ENCODE data around the gene SYNE2. TPM values are rescaled to one million over a fixed set of nuclear protein-coding genes. Genes with fewer than 3 reads are reported as not detected.
"Not testable (repeated sequence)": the region's sequence is repeated elsewhere in the genome, so short reads cannot be mapped to it uniquely, and the experiment has no call there.

The SYNE2 gene
- total RNA-seq, 1 donor from 2014 or later, result 148 TPM

DNA sequence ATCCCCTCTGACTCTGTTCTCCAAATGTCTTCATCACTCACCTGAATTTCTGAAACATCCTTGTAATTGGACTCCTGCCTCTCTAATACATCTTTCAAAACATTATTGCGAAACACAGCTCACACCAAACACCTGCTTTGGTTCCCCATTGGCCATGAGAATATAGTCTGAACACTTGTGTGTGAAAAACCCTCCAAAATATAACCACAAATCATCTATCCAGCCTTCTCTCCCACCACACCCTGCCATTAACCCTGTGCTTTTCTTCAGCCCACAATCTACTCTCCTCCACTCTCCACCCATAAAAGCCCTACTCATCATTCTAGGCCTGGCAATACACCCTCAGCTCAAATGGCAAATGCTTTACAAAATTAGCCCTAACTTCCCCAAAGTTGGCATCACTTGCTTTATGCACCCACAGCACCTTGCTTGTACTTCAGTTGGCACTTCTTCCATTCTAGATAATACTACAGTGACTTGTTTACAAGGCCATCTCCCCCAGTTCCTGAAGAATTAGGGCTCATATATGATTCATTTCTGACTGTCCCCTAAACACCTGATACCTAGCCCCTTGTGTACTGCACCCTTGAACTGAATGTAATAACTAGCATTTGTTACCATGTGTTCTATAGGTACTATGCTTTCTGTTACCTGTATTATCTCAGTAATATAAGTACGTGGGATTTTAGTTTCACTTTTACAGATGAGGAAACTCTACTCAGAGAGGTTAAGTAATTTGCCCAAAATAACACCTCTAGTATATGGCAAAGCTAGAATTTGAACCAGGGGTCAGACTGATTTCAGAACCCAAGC lies 17.3 kb downstream of the SYNE2 start:
- DNase-seq, result not testable (repeated sequence)

DNA sequence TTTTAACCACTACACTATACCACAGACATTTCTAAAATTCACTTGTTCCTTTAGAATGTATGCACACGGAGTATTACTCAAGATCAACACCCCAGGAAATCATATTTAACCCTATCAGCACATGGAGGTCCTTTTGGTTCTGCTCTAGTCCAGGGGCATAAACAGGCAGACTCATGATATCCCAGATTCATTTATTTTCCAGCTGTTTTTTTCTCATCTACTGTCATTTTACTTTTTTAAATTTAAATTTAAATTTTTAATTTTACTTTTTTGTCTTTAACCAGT lies 17.9 kb downstream of the SYNE2 start:
- not testable (repeated sequence) for DNase-seq

DNA sequence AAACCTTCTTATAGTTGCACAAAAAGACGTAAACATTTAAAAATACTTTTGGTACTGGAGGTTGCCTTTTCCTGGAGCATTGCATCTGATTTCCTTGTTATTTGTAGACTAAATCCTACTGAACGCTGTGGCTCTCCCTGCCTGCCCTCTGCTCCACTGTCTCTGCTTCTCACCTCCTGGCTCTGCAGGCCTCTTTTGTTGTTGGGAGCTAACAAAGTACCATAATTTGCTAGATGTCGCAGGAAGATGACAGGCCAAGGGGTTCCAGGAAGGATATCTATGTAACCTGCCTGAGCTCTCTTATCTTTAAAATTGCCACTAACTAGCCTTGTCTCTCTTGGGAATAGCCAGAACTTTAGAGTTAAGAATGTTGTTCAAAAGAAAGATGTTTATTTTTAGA lies 21.4 kb downstream of the SYNE2 start:
- no peak for DNase-seq

DNA sequence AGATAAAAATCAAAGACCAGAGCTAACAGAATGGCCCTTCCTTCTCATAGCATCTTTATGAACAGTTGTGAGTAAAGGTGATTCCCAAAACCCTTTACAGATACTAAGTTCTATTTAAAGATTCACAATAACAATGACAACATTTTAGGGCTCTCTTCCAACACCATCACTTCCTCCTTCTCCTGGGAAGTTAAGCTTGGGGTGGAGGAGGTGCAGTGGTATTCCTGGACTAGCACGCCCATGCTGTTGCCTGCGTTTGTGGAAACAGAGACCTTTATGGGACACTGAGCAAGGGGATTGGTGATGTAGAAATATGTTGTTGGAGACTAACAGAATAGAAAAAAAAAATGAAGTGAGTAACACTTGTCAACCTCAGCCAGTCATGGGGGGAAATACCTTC lies 22.5 kb downstream of the SYNE2 start:
- DNase-seq, result no peak

DNA sequence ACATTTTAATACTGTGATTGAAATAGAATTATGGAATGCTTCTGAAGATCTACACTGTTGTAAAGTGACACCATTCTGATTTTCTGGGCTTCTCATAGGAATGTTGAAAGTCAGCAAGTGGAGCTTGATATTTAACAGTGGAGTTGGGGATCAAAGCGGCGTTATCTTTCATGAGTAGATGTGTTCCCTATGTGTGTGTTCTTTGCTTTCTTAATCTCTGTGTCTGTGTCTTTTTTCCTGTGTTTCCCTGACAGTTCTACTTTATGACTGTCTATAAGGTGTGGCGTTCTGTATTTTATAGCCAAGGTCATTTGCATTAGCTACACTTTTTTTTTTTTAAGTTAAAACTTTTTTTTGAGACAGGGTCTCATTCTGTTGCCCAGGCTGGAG lies 24.7 kb downstream of the SYNE2 start:
- DNase-seq, result no peak

DNA sequence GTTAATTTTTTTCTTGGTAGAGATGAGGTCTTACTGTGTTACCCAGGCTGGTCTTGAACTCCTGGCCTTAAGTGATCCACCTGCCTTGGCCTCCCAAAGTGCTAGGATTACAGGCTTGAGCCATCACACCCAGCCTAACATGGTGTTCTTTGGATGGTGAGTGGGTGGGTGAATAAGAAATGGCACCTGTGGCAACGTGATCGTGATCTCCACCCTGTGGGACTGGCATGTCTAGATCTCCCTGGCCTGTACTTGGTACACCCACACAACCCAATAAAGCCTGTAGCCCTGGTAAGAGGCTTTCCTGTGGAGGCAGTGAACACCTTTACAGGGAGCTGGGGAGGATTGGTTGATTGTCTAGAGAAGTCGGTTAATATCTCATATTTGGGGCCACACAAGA lies 25.2 kb downstream of the SYNE2 start:
- no peak for DNase-seq

DNA sequence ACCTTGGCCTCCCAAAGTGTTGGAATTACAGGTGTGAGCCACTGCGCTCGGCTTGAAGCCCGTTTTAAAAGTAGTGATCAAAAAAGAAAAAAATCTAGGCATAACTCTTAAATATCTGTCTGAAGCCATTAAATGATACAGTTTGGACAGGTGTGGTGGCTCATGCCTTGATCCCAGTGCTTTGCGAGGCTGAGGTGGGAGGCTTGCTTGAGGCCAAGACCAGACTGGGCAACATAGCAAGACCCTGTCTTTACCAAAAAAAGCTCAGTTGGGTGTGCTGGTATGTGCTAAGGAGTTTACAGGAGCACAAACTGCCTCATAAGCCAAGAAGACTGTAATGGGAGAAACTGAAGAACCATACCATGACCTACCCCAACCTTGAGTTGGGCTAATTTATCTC lies 26.0 kb downstream of the SYNE2 start:
- DNase-seq, result no peak

DNA sequence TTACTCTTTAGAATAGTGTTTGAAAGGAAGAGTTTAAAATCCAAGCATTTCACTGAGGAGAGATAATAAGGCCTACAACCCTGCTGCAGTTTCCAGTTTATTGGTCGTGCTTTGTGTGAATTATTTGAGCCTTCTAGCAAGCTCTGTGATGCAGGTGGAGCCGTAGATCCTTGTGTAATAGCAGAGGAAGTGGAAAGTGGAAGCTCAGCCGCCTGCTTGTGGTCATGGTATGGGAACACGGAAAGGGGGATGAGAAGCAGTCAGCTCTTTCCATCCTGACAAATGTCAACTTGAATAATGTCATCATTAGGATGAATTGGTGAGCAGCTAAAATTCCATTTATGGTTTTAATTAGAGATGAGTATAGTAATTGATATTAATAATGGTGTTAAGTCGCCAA lies 29.1 kb downstream of the SYNE2 start:
- DNase-seq, result no peak

DNA sequence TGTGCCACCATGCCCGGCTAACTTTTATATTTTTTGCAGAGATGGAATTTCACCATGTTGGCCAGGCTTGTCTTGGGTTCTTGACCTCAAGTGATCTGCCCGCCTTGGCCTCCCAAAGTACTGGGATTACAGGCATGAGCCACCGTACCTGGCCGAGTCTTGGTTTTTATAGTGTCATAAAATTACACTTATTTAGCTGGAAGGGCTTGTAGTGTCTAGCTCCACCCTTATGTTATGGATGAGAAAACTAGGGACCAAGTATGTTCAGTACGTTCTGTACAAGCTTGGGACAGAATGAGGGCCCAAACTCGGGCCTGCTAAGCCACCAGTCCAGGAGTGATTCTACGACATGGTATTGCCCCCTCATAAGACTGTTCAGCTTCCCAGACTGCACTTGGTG lies 35.1 kb downstream of the SYNE2 start:
- no peak for DNase-seq

DNA sequence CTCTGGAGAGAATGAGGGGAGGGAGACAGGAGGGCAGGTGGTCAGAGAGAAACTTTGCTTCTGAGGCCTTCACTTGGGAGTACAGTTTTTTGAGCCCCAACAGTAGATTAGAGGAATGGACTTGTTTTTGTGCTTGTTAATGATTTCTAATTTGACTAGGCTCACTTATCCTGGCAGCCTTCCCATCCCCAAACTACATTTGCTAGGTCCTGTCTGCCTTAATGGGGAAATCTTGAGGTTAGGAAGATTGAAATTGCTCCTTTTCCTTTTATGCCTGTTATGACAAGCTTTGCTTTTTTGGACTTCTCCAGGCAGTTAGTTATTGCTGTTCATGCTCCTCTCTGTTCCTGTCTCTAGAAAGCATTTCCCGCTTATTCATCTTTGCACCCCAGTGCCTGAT lies 37.7 kb downstream of the SYNE2 start:
- DNase-seq, result no peak

DNA sequence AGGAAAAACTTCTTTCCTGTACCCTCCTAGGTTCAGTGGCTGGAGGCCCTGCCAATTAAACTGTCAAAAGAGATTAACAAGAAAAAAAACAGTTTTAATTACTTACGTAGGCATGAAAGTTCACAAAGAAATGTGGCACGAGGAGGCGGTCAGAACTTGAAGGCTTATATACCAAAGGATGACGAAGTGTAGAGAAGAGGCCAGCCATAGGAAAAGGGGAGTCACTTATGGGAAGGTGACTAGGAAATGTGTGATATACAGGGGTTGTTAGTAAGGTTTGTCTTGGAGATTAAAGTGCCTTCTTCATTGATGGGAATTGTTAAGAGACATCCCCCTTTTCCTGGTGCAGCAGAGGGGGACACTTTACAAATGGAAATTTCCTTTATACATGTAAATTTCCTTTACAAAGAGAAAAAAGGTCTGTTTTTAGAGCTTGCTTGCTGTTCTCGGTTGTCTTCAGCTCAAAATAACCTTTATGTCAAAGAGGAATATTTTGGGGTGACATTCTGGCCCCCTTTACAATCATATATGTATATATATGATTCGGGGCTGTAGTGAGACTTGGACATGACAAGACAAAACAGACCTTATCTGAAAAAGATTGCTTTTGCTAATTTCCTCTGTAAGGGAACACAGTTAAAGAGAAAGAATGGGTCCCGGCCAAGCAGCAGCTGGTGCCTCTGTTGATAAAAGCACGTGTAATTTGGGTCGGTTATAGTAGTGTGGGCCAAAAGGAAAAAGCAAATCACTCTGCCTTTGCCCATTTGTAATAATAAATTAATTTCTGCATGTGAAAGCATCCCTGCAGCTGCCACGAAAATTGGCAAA lies 38.6 kb downstream of the SYNE2 start:
- peak; percentile 69 for DNase-seq

DNA sequence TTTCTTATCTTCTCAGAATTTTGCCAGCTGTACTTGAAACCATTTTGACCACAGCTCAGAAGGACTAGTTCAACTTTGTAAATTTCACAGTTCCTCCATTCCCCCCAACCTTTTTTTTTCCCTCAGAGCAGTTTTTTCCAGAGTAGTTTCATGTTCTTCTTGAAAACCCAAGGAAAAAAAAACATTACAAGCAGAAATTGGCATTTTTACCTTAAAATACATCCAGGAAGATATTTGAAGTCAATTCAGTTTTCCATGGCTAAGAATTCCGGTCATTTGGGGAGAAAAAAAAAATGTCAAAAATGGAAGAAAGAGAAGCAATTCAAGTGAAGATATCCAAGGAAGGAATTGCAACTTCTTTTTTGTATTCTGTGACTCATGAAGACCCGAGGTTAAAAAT lies 39.5 kb downstream of the SYNE2 start:
- peak; percentile 29 for DNase-seq

DNA sequence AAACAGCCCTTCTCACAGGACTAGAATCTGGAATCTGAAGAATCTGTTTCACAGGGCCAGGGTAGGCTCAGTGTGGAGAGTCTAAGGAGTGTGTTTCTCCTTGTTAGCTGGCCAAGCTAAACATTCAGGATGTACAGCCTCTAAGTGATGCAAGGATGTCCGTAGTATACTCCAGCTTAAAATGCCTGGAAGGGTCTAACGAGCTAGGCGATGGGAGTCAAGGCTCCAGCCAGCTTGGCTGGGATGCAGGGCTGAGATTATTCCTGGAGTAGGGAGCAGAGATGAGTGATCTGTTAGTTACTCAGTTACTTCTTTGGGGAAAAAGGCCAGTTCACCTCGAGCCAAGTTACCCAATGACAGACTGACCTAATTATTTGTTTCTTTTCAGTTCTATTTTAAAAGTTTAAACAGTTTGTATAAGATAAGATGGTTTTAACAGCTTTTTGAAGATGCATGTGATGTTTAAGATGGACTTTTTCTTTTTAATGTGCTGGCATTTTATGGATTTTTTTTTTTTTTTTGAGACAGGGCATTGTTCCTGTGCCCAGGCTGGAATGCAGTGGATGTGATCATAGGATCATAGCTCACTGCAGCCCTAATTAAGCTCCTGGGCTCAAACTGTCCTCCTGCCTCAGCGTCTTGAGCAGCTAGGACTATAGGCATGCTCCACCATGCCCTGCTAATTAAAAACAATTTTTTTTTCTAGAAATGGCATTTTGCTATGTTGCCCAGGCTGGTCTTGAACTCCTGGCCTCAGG lies 41.1 kb downstream of the SYNE2 start:
- peak; percentile 80 for DNase-seq

DNA sequence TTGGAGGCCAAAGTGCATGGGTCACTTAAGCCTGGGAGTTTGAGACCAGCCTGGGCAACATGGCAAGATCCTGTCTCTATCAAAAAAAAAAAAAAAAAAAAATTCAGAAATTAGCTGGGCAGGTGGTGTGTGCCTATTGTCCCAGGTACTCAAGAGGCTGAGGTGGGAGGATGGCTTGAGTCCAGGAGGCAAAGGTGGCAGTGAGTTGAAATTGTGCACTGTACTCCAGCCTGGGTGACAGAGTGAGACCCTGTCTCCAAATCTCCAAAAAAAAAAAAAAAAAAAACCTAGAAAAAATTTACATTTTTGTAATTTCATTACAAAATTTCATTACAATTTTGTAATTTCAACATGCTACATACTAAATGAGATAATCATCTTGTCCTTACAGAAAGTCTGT lies 42.7 kb downstream of the SYNE2 start:
- DNase-seq, result no peak

DNA sequence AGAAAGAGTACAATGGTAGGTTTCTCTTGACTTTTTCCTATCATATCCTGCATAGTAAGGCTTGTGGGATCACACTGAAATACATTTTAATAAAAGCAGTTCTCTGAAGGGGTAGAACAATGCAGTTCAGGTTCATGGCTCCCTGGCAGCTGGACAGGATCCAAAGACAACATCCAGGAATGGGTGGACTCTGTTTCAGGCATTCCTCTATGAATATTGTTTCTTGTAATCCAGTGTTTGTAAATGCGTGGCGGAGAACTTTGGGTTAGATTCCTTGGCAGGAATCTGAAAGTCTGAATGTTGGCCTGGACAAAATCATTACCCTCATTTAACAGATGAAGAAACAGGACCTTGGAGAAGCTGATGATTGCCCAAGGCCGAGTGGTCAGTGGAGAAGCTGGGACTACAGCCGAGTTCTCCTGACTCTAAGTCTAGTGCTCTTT lies 43.5 kb downstream of the SYNE2 start:
- peak; percentile 75 for DNase-seq

DNA sequence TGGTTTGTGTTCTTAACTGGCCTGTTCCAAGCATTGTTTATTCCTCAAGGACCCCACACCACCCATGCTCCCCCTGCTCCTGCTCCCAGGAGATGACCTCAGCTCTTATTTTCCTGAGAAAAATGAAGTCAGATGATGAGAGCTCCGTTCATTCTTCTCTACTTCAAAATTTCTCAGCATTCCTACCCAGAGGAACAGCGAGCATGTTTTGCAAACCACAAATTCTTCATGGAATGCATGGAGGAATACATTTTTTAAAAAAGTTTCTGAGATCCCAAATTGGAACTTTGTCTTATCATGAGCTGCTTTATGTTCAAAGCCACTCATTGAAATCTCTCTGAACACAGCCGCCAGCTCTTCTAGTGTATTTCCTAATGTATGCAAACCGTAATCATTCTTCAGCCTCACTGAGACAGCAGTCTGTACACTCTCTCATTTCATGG lies 44.9 kb downstream of the SYNE2 start:
- no peak for DNase-seq

DNA sequence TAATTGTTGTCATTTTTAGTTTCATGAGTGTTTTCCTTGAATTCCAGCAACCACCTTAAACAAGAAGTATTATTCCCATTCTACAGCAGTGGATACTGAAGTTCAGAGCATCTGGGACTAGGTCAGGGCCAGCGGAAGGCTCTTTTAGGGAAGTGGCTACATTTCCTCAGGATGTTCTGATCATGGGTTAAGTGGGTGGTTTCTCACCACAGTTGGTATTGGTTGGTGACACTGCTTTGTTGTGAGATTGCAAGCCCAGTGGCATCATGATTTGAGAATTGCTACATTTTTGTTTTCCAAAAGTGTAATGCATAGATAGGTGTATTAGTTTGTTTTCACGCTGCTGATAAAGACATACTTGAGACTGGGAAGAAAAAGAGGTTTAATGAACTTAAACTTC lies 47.1 kb downstream of the SYNE2 start:
- DNase-seq, result no peak

DNA sequence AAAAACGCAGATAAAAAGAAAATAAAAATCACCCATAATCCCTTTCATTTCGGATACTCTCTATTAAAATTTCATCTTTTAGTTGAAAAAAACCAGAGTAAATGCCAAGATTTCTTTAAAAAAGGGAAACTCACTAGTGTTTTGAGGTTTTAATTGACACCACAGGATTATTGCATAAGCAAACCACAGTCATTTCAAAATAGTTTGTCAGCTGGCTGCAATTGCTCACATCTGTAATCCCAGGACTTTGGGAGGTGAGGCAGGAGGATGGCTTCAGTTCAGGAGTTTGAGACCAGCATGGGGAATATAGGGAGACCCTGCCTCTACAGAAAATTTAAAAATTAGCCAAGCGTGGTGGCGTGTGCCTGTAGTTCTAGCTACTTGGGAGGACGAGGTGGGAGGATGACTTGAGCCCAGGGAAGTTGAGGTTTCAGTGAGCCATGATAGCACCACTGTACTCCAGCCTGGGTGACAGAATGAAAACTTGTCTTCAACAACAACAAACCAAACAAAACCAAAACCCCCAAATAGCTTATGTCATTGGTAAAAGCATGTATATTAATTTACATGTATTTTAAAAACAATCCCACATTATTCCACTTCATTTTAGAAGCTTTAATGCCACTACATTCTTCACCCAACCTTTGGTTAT lies 48.8 kb downstream of the SYNE2 start:
- DNase-seq, result no peak

DNA sequence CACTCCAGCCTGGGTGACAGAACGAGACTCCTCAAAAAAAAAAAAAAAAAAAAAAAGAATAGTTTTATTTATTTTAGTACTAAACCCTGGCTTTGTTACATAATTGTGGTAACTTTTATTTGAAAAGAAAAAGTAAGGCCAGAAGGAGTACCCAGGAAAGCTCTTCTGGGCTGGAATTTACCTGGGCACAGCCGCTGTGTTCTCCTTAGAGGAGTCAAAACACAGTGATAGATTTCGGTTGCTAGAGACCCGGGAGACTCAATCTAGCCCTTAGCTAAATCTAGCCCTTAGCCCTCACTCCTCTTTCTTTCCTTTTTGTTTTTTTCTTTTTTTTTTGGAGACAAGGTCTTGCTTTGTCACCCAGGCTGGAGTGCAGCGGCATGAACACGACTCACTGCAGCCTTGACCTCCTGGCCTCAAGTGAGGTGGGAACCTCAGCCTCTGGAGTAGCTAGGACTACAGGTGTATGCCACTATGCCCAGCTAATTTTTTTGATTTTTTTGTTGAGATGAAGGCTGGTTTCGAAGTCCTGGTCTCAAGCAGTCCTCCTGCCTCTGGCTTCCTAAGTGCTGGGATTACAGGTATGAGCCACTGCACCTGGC lies 49.7 kb downstream of the SYNE2 start:
- DNase-seq, result no peak

DNA sequence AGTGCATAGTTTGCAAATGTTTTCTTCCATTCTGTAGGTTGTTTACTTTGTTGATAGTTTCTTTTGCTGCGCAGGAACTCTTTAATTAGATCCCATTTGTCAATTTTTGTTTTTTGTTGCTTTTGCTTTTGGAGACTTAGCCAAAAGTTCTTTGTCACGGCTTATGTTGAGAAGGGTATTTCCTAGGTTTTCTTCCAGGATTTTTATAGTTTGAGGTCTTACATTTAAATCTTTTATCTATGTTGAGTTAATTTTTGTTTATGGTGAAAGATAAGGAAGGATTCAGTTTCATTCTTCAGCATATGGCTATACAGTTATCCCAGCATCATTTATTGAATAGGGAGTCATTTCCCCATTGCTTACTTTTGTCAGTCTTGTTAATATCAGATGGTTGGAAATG lies 51.9 kb downstream of the SYNE2 start:
- no peak for DNase-seq

DNA sequence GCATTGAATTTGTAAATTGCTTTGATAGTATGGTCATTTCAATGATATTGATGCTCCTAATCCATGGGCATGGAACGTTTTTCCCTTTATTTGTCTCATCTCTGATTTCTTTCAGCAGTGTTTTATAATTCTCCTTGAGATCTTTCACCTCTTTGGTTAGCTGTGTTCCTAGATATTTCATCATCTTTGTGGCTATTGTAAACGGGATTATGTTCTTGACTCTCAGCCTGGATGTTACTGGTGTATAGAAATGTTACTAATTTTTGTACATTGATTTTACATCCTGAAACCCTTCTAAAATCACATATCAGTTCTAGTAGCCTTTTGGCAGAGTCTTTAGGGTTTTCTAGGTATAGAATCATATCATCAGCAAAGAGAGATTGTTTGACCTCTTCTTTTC lies 52.6 kb downstream of the SYNE2 start:
- no peak for DNase-seq

DNA sequence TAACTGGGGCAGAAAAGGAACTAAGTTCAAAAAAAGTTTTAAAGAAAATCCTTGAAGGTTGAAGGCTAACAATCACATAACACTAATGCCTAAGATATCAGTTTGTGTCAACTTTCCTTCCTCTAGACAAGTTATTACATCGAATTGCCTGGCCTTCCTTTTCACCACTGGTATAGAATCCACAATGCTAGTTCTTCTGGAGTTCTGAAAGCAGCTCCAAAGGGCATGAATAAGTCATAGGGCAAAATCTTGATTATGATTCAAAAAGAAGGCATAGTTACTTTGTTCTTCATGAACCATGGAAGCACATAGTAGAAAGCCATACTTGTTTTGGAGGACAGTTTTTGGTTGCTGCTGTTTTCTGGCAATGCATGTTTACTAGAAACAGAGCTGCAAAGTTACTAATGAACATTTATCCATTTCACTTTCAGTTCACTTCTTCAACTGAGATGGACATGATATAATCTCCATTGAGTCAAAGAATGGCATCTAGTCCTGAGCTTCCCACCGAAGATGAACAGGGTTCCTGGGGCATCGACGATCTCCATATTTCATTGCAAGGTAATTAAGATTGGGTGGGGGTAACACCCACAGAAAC lies 56.0 kb downstream of the SYNE2 start:
- DNase-seq, result no peak

All from tongue (tissue), 2 donors.